Fibroblast of the aortic adventitia (primary cell): ENCODE measurements around the gene KCNJ5. TPM values are rescaled to one million over a fixed set of nuclear protein-coding genes. Genes with fewer than 3 reads are reported as not detected.

Experiments used
- DNase-seq: peaks from one replicate; pipeline ENCODE4 v3.0.0-alpha.2; 2010; ENCODE audit warnings: low read depth
- H3K4me3 ChIP-seq: 2 replicates; pipeline ENCODE4 v1.5.1; 2011; ENCODE audit warnings: low read depth, mild to moderate bottlenecking, control low read depth, low read length, moderate library complexity
- CTCF ChIP-seq: IDR thresholded peaks from 2 replicates; pipeline ENCODE4 v1.5.1; 2011; ENCODE audit warnings: mild to moderate bottlenecking, low read length, control low read depth, inconsistent platforms; ENCODE audit not compliant: insufficient read depth
- total RNA-seq: library from RNA; depleted of rRNA; stranded (reverse); fragments of >200 nt; gene quantifications from 2 replicates; pipeline ENCODE4 v1.2.3, GENCODE V29; 2012; ENCODE audit warnings: low replicate concordance

KCNJ5 gene
- 0.09 TPM in 1 of 2 replicates, not detected in the other for total RNA-seq

- peak within 1 kb of the TSS; percentile 60 for H3K4me3 ChIP-seq
- DNase-seq = peak; percentile 30
- TF ChIP-seq CTCF = no peak
These were observed at the start of gene KCNJ5 for GRCh38 chr11:128890543-128891368. TSS of gene KCNJ5 (plus strand) at chr11:128891356. CDS start at chr11:128911274, 19,918 bp downstream.

GRCh38 chr11:128841461-128842072, 49.6 kb upstream of the KCNJ5 start:
- no peak overlapping the region for H3K4me3 ChIP-seq
- no peak for TF ChIP-seq CTCF
- DNase-seq = no peak

GRCh38 chr11:128843198-128843785, 47.9 kb upstream of the KCNJ5 start:
- H3K4me3 ChIP-seq = no peak overlapping the region
- DNase-seq = no peak
- no peak for TF ChIP-seq CTCF

GRCh38 chr11:128845334-128845780, 45.8 kb upstream of the KCNJ5 start:
- DNase-seq = no peak

GRCh38 chr11:128846985-128847384, 44.2 kb upstream of the KCNJ5 start:
- H3K4me3 ChIP-seq = no peak overlapping the region
- DNase-seq = no peak
- no peak for TF ChIP-seq CTCF

More at GRCh38 chr11:128845334-128845780, 45.8 kb upstream of the KCNJ5 start:
- no peak overlapping the region for H3K4me3 ChIP-seq
- no peak for TF ChIP-seq CTCF

GRCh38 chr11:128848815-128849455, 42.2 kb upstream of the KCNJ5 start:
- peak; percentile 58 for TF ChIP-seq CTCF
- no peak overlapping the region for H3K4me3 ChIP-seq
- DNase-seq = no peak
